ENCODE results near the gene DSTYK. TPM values are rescaled to one million over a fixed set of nuclear protein-coding genes. Genes with fewer than 3 reads are reported as not detected.
A peak's percentile ranks its signal among the peaks of the same experiment; 100 is the strongest.

DSTYK gene
- total RNA-seq, 2 donors from 2014 or later: 8.1 to 8.2 TPM

DNA sequence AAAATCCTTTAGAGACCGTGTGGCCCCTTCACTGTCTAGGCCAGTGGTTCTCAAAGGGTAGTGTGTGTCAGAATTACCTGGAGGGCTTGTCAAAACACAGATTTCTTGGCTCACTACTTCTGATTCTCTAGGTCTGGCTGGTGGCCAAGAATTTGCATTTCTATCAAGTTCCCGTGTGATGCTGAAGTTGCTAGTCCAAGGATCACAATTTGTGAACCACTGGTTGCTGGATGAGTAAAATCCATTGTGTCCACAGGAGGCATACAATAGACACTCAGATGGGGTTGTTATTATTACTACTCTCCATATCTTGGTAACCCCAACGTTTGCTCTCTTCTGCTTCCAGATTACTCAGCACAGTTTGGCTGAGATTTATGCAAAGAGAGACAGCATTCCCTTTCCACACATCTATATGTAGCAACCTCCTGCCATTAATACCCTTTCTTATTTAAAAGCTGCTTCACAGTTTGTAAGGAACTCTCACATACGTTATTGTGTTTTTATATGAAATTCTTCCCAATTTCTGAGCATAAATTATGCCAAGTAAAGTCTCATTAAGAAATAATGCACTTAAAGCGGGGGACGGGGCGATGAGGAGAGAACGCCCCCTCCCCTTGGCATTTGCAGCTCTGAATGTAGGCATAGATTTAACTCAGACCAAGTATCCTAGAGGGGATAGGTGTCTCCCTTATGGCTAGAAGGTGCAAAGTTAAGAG, 15.5 kb upstream of the DSTYK start:
- DNase-seq (no peak), ATAC-seq (peak in 1 of 2 donors; percentile 25)
- intact Hi-C loops (cut with DNase I): no loop called here

DNA sequence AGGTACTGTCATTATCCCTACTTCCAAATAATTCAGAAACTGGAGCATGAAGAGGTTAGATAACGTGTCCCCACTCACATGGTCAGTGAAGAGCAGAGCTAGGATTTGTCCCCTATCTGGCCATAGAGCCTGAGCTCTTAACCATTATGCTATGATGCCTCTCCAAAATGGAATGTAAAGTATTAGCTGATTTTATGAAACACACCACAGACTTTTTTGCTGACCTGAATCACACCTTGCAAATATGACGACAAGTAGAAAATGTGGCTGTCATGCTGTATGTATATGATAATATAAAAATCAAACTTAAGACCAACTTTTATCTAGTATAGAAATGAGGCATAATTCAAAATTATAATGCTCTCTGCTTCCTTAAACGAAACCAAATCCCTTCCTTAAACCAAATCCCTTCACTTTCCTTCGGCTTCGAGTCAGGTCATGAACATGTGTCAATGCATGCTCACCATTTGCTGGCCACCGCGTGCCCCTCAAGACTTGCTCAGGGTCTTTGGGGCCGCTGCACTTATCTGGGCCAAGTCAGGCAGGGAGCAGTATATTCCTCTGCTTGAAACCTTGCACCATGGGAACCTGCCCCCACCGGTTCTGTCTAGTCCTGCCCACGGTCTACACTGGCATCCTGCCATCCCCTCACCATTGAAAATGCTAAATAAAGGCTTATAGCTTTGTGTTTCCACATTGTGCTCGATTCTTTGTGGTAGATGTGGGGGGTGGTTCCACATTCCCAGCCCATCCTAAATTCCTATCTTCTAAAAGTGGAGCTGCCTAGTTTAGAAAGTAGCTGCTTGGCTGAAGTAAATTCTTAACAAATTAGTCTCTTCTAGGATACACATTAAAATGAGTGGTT, 14.6 kb upstream of the DSTYK start:
- intact Hi-C loops (cut with DNase I): no loop called here
- no peak for ATAC-seq

GRCh38 chr1:205224736-205225135, 13.2 kb upstream of the DSTYK start:
- DNase-seq: no peak
- no peak for ATAC-seq
- intact Hi-C loops (cut with DNase I): no loop called here

More for the DNA sequence above, 14.6 kb upstream of the DSTYK start:
- DNase-seq: no peak

GRCh38 chr1:205220421-205220820, 8.9 kb upstream of the DSTYK start:
- intact Hi-C loops (cut with DNase I): no loop called here
- DNase-seq (no peak), ATAC-seq (no peak)

- DNase-seq (no peak), ATAC-seq (no peak)
- intact Hi-C loops (cut with DNase I): no loop called here
Observed at GRCh38 chr1:205217418-205217817, 5.9 kb upstream of the DSTYK start.

DNA sequence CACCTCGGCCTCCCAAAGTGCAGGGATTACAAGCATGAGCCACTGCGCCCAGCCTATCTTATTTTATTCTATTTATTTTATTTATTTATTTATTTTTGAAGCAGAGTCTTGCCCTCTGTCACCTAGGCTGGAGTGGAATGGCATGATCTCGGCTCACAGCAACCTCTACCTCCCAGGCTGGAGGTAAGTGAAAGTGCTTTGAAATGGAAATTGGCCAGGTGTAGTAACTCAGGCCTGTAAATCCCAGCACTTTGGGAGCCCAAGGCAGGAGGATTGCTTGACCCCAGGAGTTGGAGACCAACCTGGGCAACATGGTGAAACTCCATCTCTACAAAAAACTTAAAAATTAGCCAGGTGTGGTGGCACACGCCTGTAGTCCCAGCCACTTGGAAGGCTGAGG, 5.1 kb upstream of the DSTYK start:
- intact Hi-C loops (cut with DNase I): no loop called here
- no peak for ATAC-seq

GRCh38 chr1:205214756-205215155, 3.3 kb upstream of the DSTYK start:
- ATAC-seq (no peak), DNase-seq (no peak)
- intact Hi-C loops (cut with DNase I): no loop called here

More for the DNA sequence above, 5.1 kb upstream of the DSTYK start:
- no peak for DNase-seq

DNA sequence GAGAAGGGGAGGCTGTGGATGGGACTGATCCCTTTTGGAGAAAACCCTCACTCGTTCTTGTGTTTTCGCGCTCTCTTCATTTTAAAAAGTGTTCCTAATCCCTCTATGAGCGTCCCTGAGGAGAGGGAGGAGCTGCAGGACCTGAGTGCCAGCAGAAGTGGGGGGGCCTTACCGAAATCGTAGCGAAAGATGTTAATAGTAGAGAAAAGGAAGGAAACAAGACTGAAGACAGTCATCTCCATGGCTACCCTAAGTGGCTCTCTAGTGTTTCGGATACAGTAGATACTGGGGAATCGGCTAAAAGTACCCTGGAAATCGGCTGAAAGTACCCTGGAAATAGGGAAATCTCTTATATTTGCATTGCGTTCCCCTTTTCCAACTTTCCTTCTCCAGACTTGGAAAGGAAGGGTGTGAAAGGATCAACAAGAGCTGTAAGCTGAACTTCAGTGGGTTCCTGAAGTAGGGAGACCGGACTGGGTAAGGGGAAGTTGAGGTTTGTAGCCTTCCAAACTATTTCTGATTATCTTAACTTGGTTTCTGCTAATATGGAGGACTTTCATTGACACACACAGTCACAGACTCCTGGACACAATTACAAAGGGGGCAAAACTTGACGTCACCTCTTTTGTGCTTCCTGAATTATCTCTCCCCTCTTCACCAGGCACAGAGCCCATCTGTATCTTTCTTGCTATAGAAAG, 486 bp upstream of the DSTYK start:
- no peak for DNase-seq
- peak in 1 of 2 donors; percentile 13 for ATAC-seq
- intact Hi-C loops (cut with DNase I): no loop called here

GRCh38 chr1:205210756-205211168, 740 bp downstream of the DSTYK start:
- intact Hi-C loops (cut with DNase I): no loop called here
- DNase-seq (peak; percentile 36), ATAC-seq (peak in 1 of 2 donors; percentile 33)

DNA sequence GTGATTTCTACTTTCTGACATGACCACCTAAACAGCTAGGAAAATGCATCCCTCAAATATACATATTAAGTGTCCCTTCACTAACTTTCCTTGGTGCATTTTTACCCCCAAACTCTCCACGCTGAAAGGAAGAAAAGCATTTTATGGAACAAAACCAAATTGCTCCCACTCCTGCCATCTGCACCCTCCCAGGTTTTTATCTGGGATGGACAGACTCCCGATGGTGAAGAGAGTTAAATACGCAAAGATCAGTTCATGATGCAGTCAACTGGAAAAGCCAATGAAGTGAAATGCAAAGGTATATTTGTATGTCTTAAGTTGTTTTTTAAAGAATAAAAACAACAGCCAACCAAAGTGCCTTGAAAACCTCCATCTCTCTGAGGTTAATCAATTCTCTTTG, 2.7 kb downstream of the DSTYK start:
- intact Hi-C loops (cut with DNase I): no loop called here
- no peak for DNase-seq
- ATAC-seq: no peak

- intact Hi-C loops (cut with DNase I): no loop called here
- DNase-seq: no peak
Observed at GRCh38 chr1:205205055-205205454, 6.4 kb downstream of the DSTYK start.

DNA sequence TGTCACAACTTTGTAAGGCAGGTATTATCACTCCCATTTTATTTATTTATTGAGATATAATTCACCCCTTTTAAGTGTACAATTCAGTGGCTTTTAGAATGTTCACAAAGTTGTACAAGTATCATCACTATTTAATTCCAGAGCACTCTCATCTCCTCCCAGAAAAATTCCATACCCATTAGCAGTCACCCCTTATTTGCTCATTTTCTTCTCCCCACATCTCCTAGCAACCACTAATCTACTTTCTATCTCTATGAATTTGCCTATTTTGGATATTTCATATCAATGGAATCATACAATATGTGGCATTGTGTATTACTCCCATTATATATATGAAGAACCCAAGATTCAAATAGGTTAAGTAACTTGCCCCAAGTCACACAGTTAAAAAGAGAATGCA, 7.0 kb downstream of the DSTYK start:
- intact Hi-C loops (cut with DNase I): no loop called here
- no peak for DNase-seq
- ATAC-seq: no peak

More at GRCh38 chr1:205205055-205205454, 6.4 kb downstream of the DSTYK start:
- ATAC-seq: peak in 1 of 2 donors; percentile 18

DNA sequence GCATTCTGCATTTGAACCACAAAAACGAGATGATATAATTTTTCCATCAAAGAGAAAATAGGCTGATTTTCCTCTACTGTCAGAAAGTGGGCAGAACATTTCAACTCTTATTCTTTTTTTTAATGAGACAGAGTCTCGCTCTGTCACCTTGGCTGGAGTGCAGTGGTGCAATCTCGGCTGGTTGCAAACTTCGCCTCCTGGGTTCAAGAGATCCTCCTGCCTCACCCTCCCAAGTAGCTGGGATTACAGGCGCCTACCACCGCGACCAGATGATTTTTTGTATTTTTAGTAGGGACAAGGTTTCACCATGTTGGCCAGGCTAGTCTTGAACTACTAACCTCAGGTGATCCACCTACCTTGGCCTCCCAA, 11.6 kb downstream of the DSTYK start:
- intact Hi-C loops (cut with DNase I): no loop called here
- ATAC-seq: no peak
- DNase-seq: no peak

- intact Hi-C loops (cut with DNase I): no loop called here
- DNase-seq (no peak), ATAC-seq (no peak)
Observed at GRCh38 chr1:205199090-205199930, 12.2 kb downstream of the DSTYK start.

DNA sequence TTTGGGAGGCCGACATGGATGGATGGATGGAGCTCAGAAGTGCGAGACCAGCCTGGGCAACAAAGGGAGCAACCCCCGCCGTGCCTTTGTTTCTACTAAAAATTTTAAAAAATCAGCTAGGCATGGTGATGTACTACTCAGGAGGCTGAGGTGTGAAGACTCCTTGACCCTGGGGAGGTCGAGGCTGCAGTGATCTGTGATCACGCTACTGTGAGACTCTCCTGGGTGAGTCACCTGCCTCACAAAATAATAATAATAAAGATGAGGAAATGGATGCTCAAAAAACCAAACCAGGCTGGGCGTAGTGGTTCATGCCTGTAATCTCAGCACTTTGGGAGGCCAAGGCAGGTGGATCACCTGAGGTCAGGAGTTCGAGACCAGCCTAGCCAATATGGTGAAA, 19.2 kb downstream of the DSTYK start:
- DNase-seq (no peak), ATAC-seq (no peak)
- intact Hi-C loops (cut with DNase I): no loop called here

- DNase-seq (no peak), ATAC-seq (no peak)
- intact Hi-C loops (cut with DNase I): no loop called here
Observed at GRCh38 chr1:205191622-205192021, 19.9 kb downstream of the DSTYK start.

GRCh38 chr1:205190845-205191577, 20.5 kb downstream of the DSTYK start:
- ATAC-seq (peak in 1 of 2 donors; percentile 52), DNase-seq (no peak)
- intact Hi-C loops (cut with DNase I): no loop called here

- intact Hi-C loops (cut with DNase I): no loop called here
- no peak for DNase-seq
- no peak for ATAC-seq
Observed at GRCh38 chr1:205189131-205189530, 22.4 kb downstream of the DSTYK start.
